B cell (primary cell): ENCODE data around the gene CLCN5. TPM values are rescaled to one million over a fixed set of nuclear protein-coding genes. Genes with fewer than 3 reads are reported as not detected.
A peak's percentile ranks its signal among the peaks of the same experiment; 100 is the strongest.

ENCODE experiments used
- ATAC-seq: fragments of 200-7000 bp; cut with Tn5 transposase; one replicate; pipeline ENCODE4 v1.10.0; 2021; ENCODE audit warnings: low read depth, mild to moderate bottlenecking, moderate number of reproducible peaks, moderate library complexity
- CTCF ChIA-PET: fragments of 350-600 bp; sonication (Branson Sonifier 250); formaldehyde crosslinking; loops from one replicate; lab custom pipeline; 2021; ENCODE audit warnings: antibody characterized with exemption, inconsistent platforms; lab: Charles Lee
- POLR2A ChIA-PET: fragments of 350-600 bp; sonication (Branson Sonifier 250); formaldehyde crosslinking; loops from one replicate; lab custom pipeline; 2021; ENCODE audit warnings: antibody characterized with exemption; lab: Charles Lee
- DNase-seq: peaks from one replicate; pipeline ENCODE4 v3.0.0; 2013
- H2AFZ ChIP-seq: 2 replicates; pipeline ENCODE4 v1.6.1; 2012; ENCODE audit warnings: mild to moderate bottlenecking, low read depth, low read length; ENCODE audit not compliant: insufficient read depth, poor library complexity, severe bottlenecking
- H3K27ac ChIP-seq, 2 donors: 1 replicate in 1 of 2; 2 replicates in 1 of 2; pipeline ENCODE4 v1.5.1; 2012 to 2013; ENCODE audit warnings: low read length in 2 of 2, mild to moderate bottlenecking in 2 of 2, moderate library complexity in 1 of 2
- H3K27me3 ChIP-seq, 4 experiments: fragments of 200-600 bp in 1 of 4; sonication (generic) in 1 of 4; replicated peaks in 1 of 4; 1 replicate in 2 of 4; 2 replicates in 2 of 4; pipeline versions ENCODE4 v1.6.1 to v1.7.0; 2013 to 2016; ENCODE audit warnings: low read length in 3 of 4, mild to moderate bottlenecking in 2 of 4, mixed read lengths in 1 of 4, moderate library complexity in 1 of 4; ENCODE audit not compliant: insufficient read depth in 4 of 4, control insufficient read depth in 3 of 4; ENCODE audit errors: control extremely low read depth in 1 of 4
- H3K36me3 ChIP-seq, 2 experiments: replicated peaks in 1 of 2; 1 replicate in 1 of 2; 2 replicates in 1 of 2; pipeline versions ENCODE4 v1.6.1 to v1.7.1; 2013; ENCODE audit warnings: low read length in 1 of 2; ENCODE audit not compliant: insufficient read depth in 2 of 2, control insufficient read depth in 1 of 2; ENCODE audit errors: control extremely low read depth in 1 of 2, extremely low read depth in 1 of 2
- H3K4me1 ChIP-seq, 2 donors: fragments of 200-600 bp in 1 of 2; sonication (generic) in 1 of 2; 1 replicate in 1 of 2; 2 replicates in 1 of 2; pipeline versions ENCODE4 v1.5.1 to v1.6.1; 2013 to 2017; ENCODE audit warnings: low read length in 2 of 2; ENCODE audit not compliant: control insufficient read depth in 2 of 2, insufficient read depth in 2 of 2
- H3K4me2 ChIP-seq: replicated peaks from 2 replicates; pipeline ENCODE3; 2012; ENCODE audit warnings: mild to moderate bottlenecking, low read depth, low read length; ENCODE audit not compliant: poor library complexity, severe bottlenecking
- H3K4me3 ChIP-seq, 5 experiments: fragments of 200-600 bp in 1 of 5; sonication (generic) in 1 of 5; 1 replicate in 3 of 5; 2 replicates in 2 of 5; pipeline versions ENCODE4 v1.5.1 to v1.7.0; 2011 to 2016; ENCODE audit warnings: low read length in 4 of 5, mild to moderate bottlenecking in 4 of 5, low read depth in 2 of 5, control low read depth in 1 of 5, moderate library complexity in 1 of 5; ENCODE audit not compliant: insufficient read depth in 1 of 5; ENCODE audit errors: control extremely low read depth in 1 of 5, extremely low read depth in 1 of 5
- H3K79me2 ChIP-seq: fragments of 200-600 bp; sonication (generic); one replicate; pipeline ENCODE4 v1.6.0; 2016; ENCODE audit warnings: low read length; ENCODE audit not compliant: control insufficient read depth, insufficient read depth
- H3K9ac ChIP-seq: fragments of 200-600 bp; sonication (generic); 2 replicates; pipeline ENCODE4 v1.6.1; 2017; ENCODE audit warnings: mild to moderate bottlenecking, low read length, moderate library complexity
- H3K9me3 ChIP-seq, 3 donors: one replicate each; pipeline versions ENCODE4 v1.6.1 to v1.7.1; 2013; ENCODE audit warnings: low read length in 2 of 3; ENCODE audit not compliant: control insufficient read depth in 2 of 3, insufficient read depth in 1 of 3; ENCODE audit errors: control extremely low read depth in 1 of 3
- H4K20me1 ChIP-seq: 2 replicates; pipeline ENCODE4 v1.6.0; 2012; ENCODE audit warnings: mild to moderate bottlenecking, low read length; ENCODE audit not compliant: insufficient read depth, control insufficient read depth, poor library complexity, severe bottlenecking
- H3K27ac Mint-ChIP-seq: one replicate; pipeline ENCODE4 v1.8.0; 2021; ENCODE audit warnings: mixed read lengths
- H3K27me3 Mint-ChIP-seq: one replicate; pipeline ENCODE4 v1.8.0; 2021; ENCODE audit warnings: mixed read lengths
- H3K4me1 Mint-ChIP-seq: one replicate; pipeline ENCODE4 v1.8.0; 2021; ENCODE audit warnings: mixed read lengths
- H3K4me3 Mint-ChIP-seq: one replicate; pipeline ENCODE4 v1.8.0; 2021; ENCODE audit warnings: mixed read lengths
- H3K9me3 Mint-ChIP-seq: one replicate; pipeline ENCODE4 v1.8.0; 2022; ENCODE audit warnings: mixed read lengths; ENCODE audit not compliant: insufficient read depth
- CTCF ChIP-seq: fragments of 200-600 bp; IDR thresholded peaks from one replicate; pipeline ENCODE4 v1.8.0; 2022; ENCODE audit warnings: antibody characterized with exemption, mild to moderate bottlenecking
- EZH2 ChIP-seq: IDR thresholded peaks from 2 replicates; pipeline ENCODE4 v1.6.1; 2012; ENCODE audit warnings: borderline replicate concordance, low read depth, mild to moderate bottlenecking, moderate library complexity, low read length; ENCODE audit not compliant: insufficient read depth, poor library complexity, severe bottlenecking
- WGBS: methylation state at CpG from one replicate; pipeline ENCODE4 v1.1.5; 2013; ENCODE audit warnings: missing lambda C conversion rate; ENCODE audit not compliant: insufficient coverage; 5-methylcytosine and 5-hydroxymethylcytosine counted together
- intact Hi-C: fragments of 100-400 bp; cut with micrococcal nuclease; formaldehyde crosslinking; loops from one replicate; pipeline ENCODE4 v1.10.0; 2022
- polyA plus RNA-seq: library from polyadenylated mRNA; depleted of rRNA; stranded (reverse); fragments of >200 nt; gene quantifications from 2 replicates; pipeline ENCODE4 v1.2.3, GENCODE V29; 2012
- total RNA-seq, 2 donors: library from RNA; stranded (reverse); fragments of 120-200 nt in 1 of 2; gene quantifications; 1 replicate in 1 of 2; 2 replicates in 1 of 2; pipeline versions ENCODE4 v1.2.3 to v1.2.4, GENCODE V29; 2013 to 2022

The CLCN5 gene
- total and polyA plus RNA-seq, 2 donors (not counting 1 experiment from before 2014, with no cell fraction given): 0.55 to 3.6 TPM

- Histone ChIP-seq H3K9me3 (no peaks in the 10 kb centered on the region), H2AFZ (no peak overlapping the region), H3K4me1 (peaks cover 0 to 11% of the 10 kb centered on the region in 2 donors), H3K27me3 (no peaks in the 10 kb centered on the region), H3K36me3 (no peaks in the 10 kb centered on the region), H3K9ac (no peak overlapping the region), H3K4me3 (no peak overlapping the region), H3K79me2 (no peaks in the 10 kb centered on the region), H3K4me2 (no peak overlapping the region), H3K27ac (no peak overlapping the region), H4K20me1 (no peaks in the 10 kb centered on the region)
- ATAC-seq: no peak
- Mint-ChIP-seq H3K9me3 (no peaks in the 10 kb centered on the region), H3K4me1 (peaks cover 10% of the 10 kb centered on the region), H3K4me3 (no peak overlapping the region), H3K27me3 (no peaks in the 10 kb centered on the region), H3K27ac (no peak overlapping the region)
- WGBS: no CpG with 5 or more reads among the region's 8 CpGs
- intact Hi-C loops: no loop called here
- CTCF ChIA-PET: interaction anchor here (0.9 to 2.0 kb wide), 7 partner anchors 15 to 660 kb away, joined by 3 to 8 read pairs (median 5); partner anchors contain the start of genes CCNB3 and USP27X
- POLR2A ChIA-PET: no interaction called here
- no peak for TF ChIP-seq EZH2
- peak; percentile 76 for TF ChIP-seq CTCF
- DNase-seq: peak; percentile 45
Measured at GRCh38 chrX:49919617-49920016, 2.8 kb upstream of the CLCN5 start.

GRCh38 chrX:49921109-49921508 is 1.3 kb upstream of the CLCN5 start:
- ChIA-PET CTCF (interaction anchor here (1.2 to 2.0 kb wide), 4 partner anchors 15 to 659 kb away, joined by 3 to 5 read pairs (median 4); no protein-coding TSS in a partner anchor), POLR2A (no interaction called here)
- WGBS: no CpG with 5 or more reads among the region's 2 CpGs
- H3K9me3 Mint-ChIP-seq: no peaks in the 10 kb centered on the region
- no peak overlapping the region for H3K27ac Mint-ChIP-seq
- Histone ChIP-seq H3K4me3 (no peak overlapping the region), H3K9me3 (no peaks in the 10 kb centered on the region), H3K36me3 (no peaks in the 10 kb centered on the region), H3K27me3 (no peaks in the 10 kb centered on the region), H3K9ac (no peak overlapping the region), H2AFZ (no peak overlapping the region), H3K27ac (no peak overlapping the region), H3K79me2 (no peaks in the 10 kb centered on the region), H3K4me1 (peaks cover 0 to 11% of the 10 kb centered on the region in 2 donors), H3K4me2 (no peak overlapping the region), H4K20me1 (no peaks in the 10 kb centered on the region)
- DNase-seq (no peak), ATAC-seq (no peak)
- H3K4me3 Mint-ChIP-seq: no peak overlapping the region
- no peaks in the 10 kb centered on the region for H3K27me3 Mint-ChIP-seq
- intact Hi-C loops: no loop called here
- no peak for TF ChIP-seq EZH2
- no peak for TF ChIP-seq CTCF
- H3K4me1 Mint-ChIP-seq: peaks cover 10% of the 10 kb centered on the region
